Glutamatergic neuron (in vitro differentiated cells): ENCODE data around the gene FLRT2. TPM values are rescaled to one million over a fixed set of nuclear protein-coding genes. Genes with fewer than 3 reads are reported as not detected.

Source experiments
- DNase-seq: peaks from one replicate; pipeline ENCODE4 v3.0.0; 2022
- H3K27ac Mint-ChIP-seq: one replicate; pipeline ENCODE4 v1.8.0; 2020; ENCODE audit warnings: mild to moderate bottlenecking, mixed read lengths, inconsistent platforms; ENCODE audit not compliant: unreplicated experiment
- H3K27me3 Mint-ChIP-seq: one replicate; pipeline ENCODE4 v1.8.0; 2020; ENCODE audit warnings: mild to moderate bottlenecking, moderate library complexity, mixed read lengths, inconsistent platforms; ENCODE audit not compliant: unreplicated experiment
- H3K36me3 Mint-ChIP-seq: one replicate; pipeline ENCODE4 v1.8.0; 2020; ENCODE audit warnings: mild to moderate bottlenecking, mixed read lengths, inconsistent platforms; ENCODE audit not compliant: unreplicated experiment
- H3K4me1 Mint-ChIP-seq: one replicate; pipeline ENCODE4 v1.8.0; 2020; ENCODE audit warnings: mild to moderate bottlenecking, low read depth, mixed read lengths, inconsistent platforms; ENCODE audit not compliant: unreplicated experiment
- H3K4me3 Mint-ChIP-seq: one replicate; pipeline ENCODE4 v1.8.0; 2020; ENCODE audit warnings: mild to moderate bottlenecking, mixed read lengths, inconsistent platforms; ENCODE audit not compliant: unreplicated experiment
- H3K9me3 Mint-ChIP-seq: one replicate; pipeline ENCODE4 v1.8.0; 2020; ENCODE audit warnings: mild to moderate bottlenecking, moderate library complexity, mixed read lengths, inconsistent platforms; ENCODE audit not compliant: unreplicated experiment
- total RNA-seq: library from RNA; stranded (reverse); fragmentation: NEBNext Ultra II Directional; extraction: Animal tissue kit (Norgen Biotek cat#: 25700); gene quantifications from one replicate; pipeline ENCODE4 v1.2.1, GENCODE V29; 2021; ENCODE audit not compliant: unreplicated experiment
- TF ChIP-seq, protein P1 (sequence below): fragments of 200-600 bp; sonication (generic); IDR thresholded peaks from one replicate; pipeline ENCODE4 v1.5.0; 2021; ENCODE audit not compliant: partially characterized antibody, unreplicated experiment

FLRT2 gene
- total RNA-seq, 1 donor from 2014 or later = 69.6 TPM

DNA sequence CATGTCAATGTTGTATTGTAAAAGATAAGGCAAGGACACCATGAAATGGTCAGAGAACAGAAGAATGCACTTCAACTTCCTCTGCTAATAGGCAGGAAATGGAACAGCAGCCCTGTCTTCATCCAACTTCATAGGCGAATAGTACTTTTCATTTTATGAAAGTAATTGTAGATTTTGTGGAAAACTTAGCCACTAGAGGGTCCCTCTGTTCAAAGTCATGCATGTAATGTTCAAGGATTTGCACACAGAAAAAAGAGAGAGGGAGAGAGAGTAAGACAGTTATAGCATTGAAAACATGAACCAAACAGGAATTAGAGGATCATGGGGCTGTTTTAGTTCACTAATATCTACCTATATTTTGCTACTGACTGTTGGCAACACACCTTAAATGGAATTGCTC lies 172.2 kb downstream of the FLRT2 start:
- H3K9me3 Mint-ChIP-seq = no peaks in the 10 kb centered on the region
- DNase-seq = no peak
- no peak overlapping the region for H3K4me3 Mint-ChIP-seq
- no peak overlapping the region for H3K27ac Mint-ChIP-seq
- H3K4me1 Mint-ChIP-seq = peaks cover 12% of the 10 kb centered on the region
- TF ChIP-seq, protein P1, sequence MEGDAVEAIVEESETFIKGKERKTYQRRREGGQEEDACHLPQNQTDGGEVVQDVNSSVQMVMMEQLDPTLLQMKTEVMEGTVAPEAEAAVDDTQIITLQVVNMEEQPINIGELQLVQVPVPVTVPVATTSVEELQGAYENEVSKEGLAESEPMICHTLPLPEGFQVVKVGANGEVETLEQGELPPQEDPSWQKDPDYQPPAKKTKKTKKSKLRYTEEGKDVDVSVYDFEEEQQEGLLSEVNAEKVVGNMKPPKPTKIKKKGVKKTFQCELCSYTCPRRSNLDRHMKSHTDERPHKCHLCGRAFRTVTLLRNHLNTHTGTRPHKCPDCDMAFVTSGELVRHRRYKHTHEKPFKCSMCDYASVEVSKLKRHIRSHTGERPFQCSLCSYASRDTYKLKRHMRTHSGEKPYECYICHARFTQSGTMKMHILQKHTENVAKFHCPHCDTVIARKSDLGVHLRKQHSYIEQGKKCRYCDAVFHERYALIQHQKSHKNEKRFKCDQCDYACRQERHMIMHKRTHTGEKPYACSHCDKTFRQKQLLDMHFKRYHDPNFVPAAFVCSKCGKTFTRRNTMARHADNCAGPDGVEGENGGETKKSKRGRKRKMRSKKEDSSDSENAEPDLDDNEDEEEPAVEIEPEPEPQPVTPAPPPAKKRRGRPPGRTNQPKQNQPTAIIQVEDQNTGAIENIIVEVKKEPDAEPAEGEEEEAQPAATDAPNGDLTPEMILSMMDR = no peak
- no peaks in the 10 kb centered on the region for H3K27me3 Mint-ChIP-seq
- no peaks in the 10 kb centered on the region for H3K36me3 Mint-ChIP-seq

DNA sequence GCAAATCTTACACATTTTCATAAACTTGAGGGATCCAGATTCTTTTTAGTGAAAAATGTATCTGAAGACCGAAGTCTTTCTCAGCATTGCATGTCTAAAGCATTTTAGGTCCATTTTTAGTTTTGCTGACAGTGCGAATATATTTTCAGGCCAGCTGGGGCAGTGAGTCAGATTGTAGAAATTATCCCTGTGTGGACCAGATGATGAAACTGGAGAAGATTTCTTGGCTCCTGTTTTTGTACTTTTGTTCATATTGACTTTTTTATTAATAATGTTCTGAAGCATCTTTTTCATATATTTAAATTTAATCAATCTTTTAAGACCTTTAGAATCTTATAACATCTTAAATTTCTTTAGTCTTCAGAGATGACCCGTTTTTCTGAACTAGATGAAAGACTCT lies 173.1 kb downstream of the FLRT2 start:
- H3K4me3 Mint-ChIP-seq = no peak overlapping the region
- no peak for DNase-seq
- no peaks in the 10 kb centered on the region for H3K36me3 Mint-ChIP-seq
- peaks cover 12% of the 10 kb centered on the region for H3K4me1 Mint-ChIP-seq
- TF ChIP-seq, protein P1 = no peak
- peak overlapping the region; percentile 10 for H3K27ac Mint-ChIP-seq
- H3K9me3 Mint-ChIP-seq = no peaks in the 10 kb centered on the region
- no peaks in the 10 kb centered on the region for H3K27me3 Mint-ChIP-seq
